Activated CD8-positive, alpha-beta memory T cell treated with anti-CD3 and anti-CD28 coated beads, Interleukin-2, amount 10 ng/mL, durations not matched to agents 7 days and 5 days (primary cell): Measurements from ENCODE around the gene TTC9B. TPM values are rescaled to one million over a fixed set of nuclear protein-coding genes. Genes with fewer than 3 reads are reported as not detected.
"Not testable (repeated sequence)": the region's sequence is repeated elsewhere in the genome, so short reads cannot be mapped to it uniquely, and the experiment has no call there.

Experiments
- ATAC-seq: fragments of 150-1000 bp; cut with Tn5 transposase; one replicate; pipeline ENCODE4 v1.10.0; 2021; ENCODE audit warnings: moderate library complexity
- CTCF ChIA-PET: fragments of 350-600 bp; sonication (Branson Sonifier 250); formaldehyde crosslinking; loops from one replicate; lab custom pipeline; 2021; ENCODE audit warnings: antibody characterized with exemption; lab: Charles Lee
- DNase-seq: peaks from one replicate; pipeline ENCODE4 v3.0.0-alpha.2; 2020
- H3K27ac Mint-ChIP-seq: one replicate; pipeline ENCODE4 v1.8.0; 2021; ENCODE audit warnings: mild to moderate bottlenecking, mixed read lengths
- H3K27me3 Mint-ChIP-seq: one replicate; pipeline ENCODE4 v1.8.0; 2021; ENCODE audit warnings: mixed read lengths
- H3K36me3 Mint-ChIP-seq: one replicate; pipeline ENCODE4 v1.8.0; 2021; ENCODE audit warnings: mild to moderate bottlenecking, mixed read lengths
- H3K4me1 Mint-ChIP-seq: one replicate; pipeline ENCODE4 v1.8.0; 2021; ENCODE audit warnings: mixed read lengths
- H3K4me3 Mint-ChIP-seq: one replicate; pipeline ENCODE4 v1.8.0; 2021; ENCODE audit warnings: mild to moderate bottlenecking, moderate library complexity, mixed read lengths
- H3K9me3 Mint-ChIP-seq: one replicate; pipeline ENCODE4 v1.8.0; 2022; ENCODE audit warnings: low read depth, mixed read lengths
- total RNA-seq, 2 experiments: library from RNA; stranded (reverse); gene quantifications; one replicate each; pipeline ENCODE4 v1.2.3, GENCODE V29; 2021

Gene TTC9B
- total RNA-seq, 2 experiments from 2014 or later, result not detected

GRCh38 chr19:40223135-40223822, 5.1 kb upstream of the TTC9B start:
- CTCF ChIA-PET, result no interaction called here
- DNase-seq (no peak), ATAC-seq (peak; percentile 32)
- H3K4me1 Mint-ChIP-seq, result peaks cover 12% of the 10 kb centered on the region
- H3K4me3 Mint-ChIP-seq, result no peak overlapping the region
- H3K27ac Mint-ChIP-seq, result no peak overlapping the region
- H3K36me3 Mint-ChIP-seq, result peaks cover 4% of the 10 kb centered on the region
- peaks cover 71% of the 10 kb centered on the region for H3K27me3 Mint-ChIP-seq
- peaks cover 3% of the 10 kb centered on the region for H3K9me3 Mint-ChIP-seq

DNA sequence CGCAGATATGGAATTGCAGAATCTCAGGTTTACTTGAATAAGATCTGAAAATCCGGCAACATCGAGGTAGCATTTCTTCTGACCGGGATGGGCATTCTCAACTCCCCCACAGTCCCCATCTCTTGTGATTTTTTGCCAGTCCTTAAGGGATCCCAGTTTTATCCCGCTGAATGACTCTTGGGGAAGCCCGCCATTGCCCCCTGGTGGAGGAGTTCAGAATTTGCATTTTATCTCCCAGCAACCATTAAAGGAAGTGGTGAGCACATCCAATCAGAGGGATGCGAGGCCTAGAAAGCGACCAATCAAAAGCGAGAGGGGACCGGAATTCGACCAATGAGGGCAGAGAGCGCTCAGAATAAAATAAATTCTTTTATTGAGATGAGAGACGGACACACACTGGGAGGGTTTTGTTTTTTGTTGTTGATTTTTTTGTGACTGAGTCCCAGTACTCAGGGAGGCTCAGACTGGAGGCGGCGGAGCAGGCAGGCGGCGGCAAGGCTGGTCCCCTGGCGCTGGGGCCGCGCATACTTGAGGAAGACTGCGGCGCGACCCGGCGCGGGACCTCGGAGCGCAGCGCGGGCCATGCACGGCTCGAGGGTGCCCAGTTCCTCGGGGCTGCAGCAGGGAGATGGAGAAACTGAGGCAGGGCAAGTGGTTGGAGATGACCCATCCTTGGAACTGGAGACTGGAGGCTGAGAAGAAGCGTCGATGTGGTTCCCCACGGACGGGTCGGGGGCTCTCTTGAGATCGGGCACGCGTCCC, 3.9 kb upstream of the TTC9B start:
- H3K27me3 Mint-ChIP-seq, result peaks cover 62% of the 10 kb centered on the region
- peak; percentile 82 for DNase-seq
- CTCF ChIA-PET, result interaction anchor here (1.6 kb wide), 1 partner anchor 82 kb away, joined by 8 read pairs; no protein-coding TSS in a partner anchor
- H3K36me3 Mint-ChIP-seq, result peaks cover 4% of the 10 kb centered on the region
- peak overlapping the region; percentile 36 for H3K27ac Mint-ChIP-seq
- H3K9me3 Mint-ChIP-seq, result peaks cover 3% of the 10 kb centered on the region
- no peak overlapping the region for H3K4me3 Mint-ChIP-seq
- ATAC-seq, result peak; percentile 76
- peaks cover 13% of the 10 kb centered on the region for H3K4me1 Mint-ChIP-seq

DNA sequence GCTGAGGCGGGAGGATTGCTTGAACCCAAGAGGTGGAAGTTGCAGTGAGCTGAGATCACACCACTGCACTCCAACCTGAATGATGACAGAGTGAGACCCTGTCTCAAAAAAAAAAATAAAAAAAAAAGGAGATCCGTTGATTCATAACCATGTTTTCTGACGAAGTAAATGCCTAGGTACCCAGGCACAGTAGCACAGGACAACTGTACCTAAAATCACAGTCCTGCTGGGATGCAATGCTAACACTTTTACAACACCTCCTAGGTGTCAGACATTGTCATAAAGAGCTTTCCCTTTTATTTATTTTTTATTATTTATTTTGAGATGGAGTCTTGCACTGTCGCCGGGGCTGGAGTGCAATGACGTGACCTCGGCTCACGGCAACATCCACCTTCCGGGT, 2.5 kb upstream of the TTC9B start:
- H3K4me1 Mint-ChIP-seq, result peaks cover 13% of the 10 kb centered on the region
- DNase-seq (no peak), ATAC-seq (no peak)
- CTCF ChIA-PET, result interaction anchor here (1.0 to 1.6 kb wide), 3 partner anchors 20 to 250 kb away, joined by 3 to 8 read pairs (median 3); no protein-coding TSS in a partner anchor
- peaks cover 61% of the 10 kb centered on the region for H3K27me3 Mint-ChIP-seq
- H3K36me3 Mint-ChIP-seq, result peaks cover 4% of the 10 kb centered on the region
- no peak overlapping the region for H3K4me3 Mint-ChIP-seq
- peaks cover 3% of the 10 kb centered on the region for H3K9me3 Mint-ChIP-seq
- no peak overlapping the region for H3K27ac Mint-ChIP-seq

GRCh38 chr19:40219721-40220276, 1.6 kb upstream of the TTC9B start:
- Mint-ChIP-seq H3K9me3 (peaks cover 3% of the 10 kb centered on the region), H3K27me3 (peaks cover 53% of the 10 kb centered on the region), H3K27ac (no peak overlapping the region), H3K36me3 (peaks cover 3% of the 10 kb centered on the region), H3K4me3 (no peak overlapping the region), H3K4me1 (peaks cover 9% of the 10 kb centered on the region)
- no peak for ATAC-seq
- no peak for DNase-seq
- CTCF ChIA-PET, result interaction anchor here (0.7 to 1.4 kb wide), 3 partner anchors 24 to 95 kb away, joined by 3 read pairs; no protein-coding TSS in a partner anchor

DNA sequence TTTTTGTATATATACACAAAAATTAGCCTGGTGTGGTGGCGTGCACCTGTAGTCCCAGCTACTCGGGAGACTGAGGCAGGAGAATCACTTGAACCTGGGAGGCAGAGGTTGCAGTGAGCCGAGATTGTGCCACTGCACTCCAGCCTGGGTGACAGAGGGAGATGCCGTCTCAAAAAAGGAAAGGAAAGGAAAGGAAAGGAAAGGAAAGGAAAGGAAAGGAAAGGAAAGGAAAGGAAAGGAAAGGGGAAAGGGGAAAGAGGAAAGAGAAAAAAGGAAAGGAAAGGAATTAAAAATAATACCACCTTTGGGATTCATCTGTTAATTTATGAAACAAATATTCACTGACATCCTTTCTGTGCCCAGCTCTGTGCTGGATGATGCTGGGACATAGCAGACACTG, 845 bp upstream of the TTC9B start:
- not testable (repeated sequence) for H3K4me1 Mint-ChIP-seq, H3K36me3 Mint-ChIP-seq, H3K4me3 Mint-ChIP-seq, H3K9me3 Mint-ChIP-seq, H3K27ac Mint-ChIP-seq, DNase-seq, ATAC-seq
- CTCF ChIA-PET, result interaction anchor here (0.7 to 1.9 kb wide), 4 partner anchors 9 to 94 kb away, joined by 3 to 11 read pairs (median 3); partner anchors contain the start of gene CCNP
- H3K27me3 Mint-ChIP-seq, result peaks cover 45% of the 10 kb centered on the region

GRCh38 chr19:40217027-40217810, 965 bp downstream of the TTC9B start:
- DNase-seq, result no peak
- Mint-ChIP-seq H3K27ac (no peak overlapping the region), H3K27me3 (peaks cover 41% of the 10 kb centered on the region), H3K4me3 (no peak overlapping the region), H3K4me1 (peaks cover 9% of the 10 kb centered on the region), H3K9me3 (peaks cover 3% of the 10 kb centered on the region), H3K36me3 (peaks cover 3% of the 10 kb centered on the region)
- CTCF ChIA-PET, result interaction anchor here (0.8 to 1.9 kb wide), 5 partner anchors 10 to 472 kb away, joined by 3 to 11 read pairs (median 3); partner anchors contain the start of gene CCNP
- ATAC-seq, result no peak

- no peaks in the 10 kb centered on the region for H3K9me3 Mint-ChIP-seq
- DNase-seq (no peak), ATAC-seq (no peak)
- no peaks in the 10 kb centered on the region for H3K36me3 Mint-ChIP-seq
- H3K27ac Mint-ChIP-seq, result no peak overlapping the region
- CTCF ChIA-PET, result interaction anchor here (1.2 kb wide), 1 partner anchor 17 kb away, joined by 5 read pairs; no protein-coding TSS in a partner anchor
- H3K4me1 Mint-ChIP-seq, result peaks cover 6% of the 10 kb centered on the region
- no peak overlapping the region for H3K4me3 Mint-ChIP-seq
- H3K27me3 Mint-ChIP-seq, result peaks cover 37% of the 10 kb centered on the region
Measured at GRCh38 chr19:40216777-40217026, 1.5 kb downstream of the TTC9B start.

GRCh38 chr19:40216013-40216776, 2.0 kb downstream of the TTC9B start:
- H3K27me3 Mint-ChIP-seq, result peaks cover 37% of the 10 kb centered on the region
- ATAC-seq (no peak), DNase-seq (no peak)
- CTCF ChIA-PET, result interaction anchor here (0.7 kb wide), 1 partner anchor 11 kb away, joined by 4 read pairs; no protein-coding TSS in a partner anchor
- H3K4me3 Mint-ChIP-seq, result no peak overlapping the region
- H3K9me3 Mint-ChIP-seq, result no peaks in the 10 kb centered on the region
- H3K36me3 Mint-ChIP-seq, result no peaks in the 10 kb centered on the region
- H3K27ac Mint-ChIP-seq, result no peak overlapping the region
- H3K4me1 Mint-ChIP-seq, result peaks cover 6% of the 10 kb centered on the region

GRCh38 chr19:40214936-40215335, 3.2 kb downstream of the TTC9B start:
- no peaks in the 10 kb centered on the region for H3K9me3 Mint-ChIP-seq
- H3K27me3 Mint-ChIP-seq, result peaks cover 32% of the 10 kb centered on the region
- CTCF ChIA-PET, result no interaction called here
- DNase-seq (no peak), ATAC-seq (no peak)
- H3K4me3 Mint-ChIP-seq, result no peak overlapping the region
- peaks cover 6% of the 10 kb centered on the region for H3K4me1 Mint-ChIP-seq
- H3K36me3 Mint-ChIP-seq, result no peaks in the 10 kb centered on the region
- H3K27ac Mint-ChIP-seq, result no peak overlapping the region

- H3K36me3 Mint-ChIP-seq, result peaks cover 3% of the 10 kb centered on the region
- no peaks in the 10 kb centered on the region for H3K9me3 Mint-ChIP-seq
- H3K4me3 Mint-ChIP-seq, result no peak overlapping the region
- no peak for DNase-seq
- no peak for ATAC-seq
- H3K27me3 Mint-ChIP-seq, result peaks cover 23% of the 10 kb centered on the region
- H3K27ac Mint-ChIP-seq, result no peak overlapping the region
- CTCF ChIA-PET, result no interaction called here
- peaks cover 6% of the 10 kb centered on the region for H3K4me1 Mint-ChIP-seq
Measured at GRCh38 chr19:40213882-40214570, 4.2 kb downstream of the TTC9B start.

DNA sequence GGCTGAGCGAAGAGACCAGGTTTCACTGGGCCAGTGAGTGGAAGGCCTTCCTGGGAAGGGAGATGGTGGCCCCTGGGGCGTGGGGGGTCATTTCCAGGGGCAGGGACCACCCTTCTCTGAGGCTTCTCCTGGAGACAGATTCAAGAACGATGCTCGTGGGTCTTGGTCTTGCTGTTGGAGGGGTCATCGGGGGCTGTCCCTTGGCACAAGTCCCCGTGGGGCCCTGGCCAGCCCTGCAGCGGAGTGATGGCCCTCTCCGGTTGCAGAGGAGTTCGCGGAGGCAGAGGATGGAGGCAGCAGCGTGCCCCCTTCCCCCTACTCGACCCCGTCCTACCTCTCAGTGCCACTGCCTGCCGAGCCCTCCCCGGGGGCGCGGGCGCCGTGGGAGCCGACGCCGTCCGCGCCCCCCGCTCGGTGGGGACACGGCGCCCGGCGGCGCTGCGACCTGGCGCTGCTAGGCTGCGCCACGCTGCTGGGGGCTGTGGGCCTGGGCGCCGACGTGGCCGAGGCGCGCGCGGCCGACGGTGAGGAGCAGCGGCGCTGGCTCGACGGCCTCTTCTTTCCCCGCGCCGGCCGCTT, 4.8 kb downstream of the TTC9B start:
- DNase-seq, result no peak
- Mint-ChIP-seq H3K4me1 (peaks cover 6% of the 10 kb centered on the region), H3K9me3 (no peaks in the 10 kb centered on the region), H3K27me3 (peaks cover 16% of the 10 kb centered on the region), H3K27ac (no peak overlapping the region), H3K36me3 (peaks cover 3% of the 10 kb centered on the region), H3K4me3 (no peak overlapping the region)
- ATAC-seq, result no peak
- CTCF ChIA-PET, result no interaction called here

DNA sequence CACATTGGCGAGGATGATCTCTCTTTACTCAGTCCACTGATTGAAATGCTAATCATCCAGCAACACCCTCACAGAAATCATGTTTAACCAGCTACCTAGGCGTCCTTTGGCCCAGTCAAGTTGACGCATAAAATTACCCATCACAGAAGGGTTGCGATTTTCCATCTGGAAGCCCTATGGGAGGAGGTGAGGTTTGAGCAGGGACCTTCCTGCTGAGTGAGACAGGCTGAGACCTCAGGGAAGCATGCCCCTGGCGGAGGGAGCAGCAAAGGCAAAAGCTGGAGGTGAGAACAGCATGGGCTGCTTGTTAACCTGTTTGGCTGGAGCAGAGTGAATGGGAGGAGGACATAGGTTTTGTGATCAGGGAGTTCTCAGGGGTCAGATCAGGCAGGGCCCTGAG, 7.3 kb downstream of the TTC9B start:
- Mint-ChIP-seq H3K27ac (no peak overlapping the region), H3K36me3 (peaks cover 3% of the 10 kb centered on the region), H3K27me3 (peaks cover 1% of the 10 kb centered on the region), H3K4me1 (no peaks in the 10 kb centered on the region), H3K9me3 (no peaks in the 10 kb centered on the region), H3K4me3 (no peak overlapping the region)
- CTCF ChIA-PET, result no interaction called here
- DNase-seq (no peak), ATAC-seq (no peak)
